NCI-H226 (cell line): ENCODE results near the gene PCNX2.

ENCODE experiments used
- DNase-seq: peaks from one replicate; pipeline ENCODE4 v3.0.0-alpha.2; 2015

PCNX2 gene

GRCh38 chr1:233055879-233056641, 239.5 kb downstream of the PCNX2 start:
- DNase-seq = no peak

GRCh38 chr1:233045588-233045987, 249.9 kb downstream of the PCNX2 start:
- no peak for DNase-seq

GRCh38 chr1:233042834-233043233, 252.7 kb downstream of the PCNX2 start:
- no peak for DNase-seq

- no peak for DNase-seq
These were observed 255.0 kb downstream of the PCNX2 start for GRCh38 chr1:233040494-233040893.

GRCh38 chr1:233038581-233038980, 256.9 kb downstream of the PCNX2 start:
- DNase-seq = no peak

GRCh38 chr1:233037843-233038242, 257.7 kb downstream of the PCNX2 start:
- no peak for DNase-seq

GRCh38 chr1:233034836-233035235, 260.7 kb downstream of the PCNX2 start:
- DNase-seq = no peak

- DNase-seq = no peak
These were observed 262.2 kb downstream of the PCNX2 start for GRCh38 chr1:233033361-233033760.

- DNase-seq = no peak
These were observed 262.6 kb downstream of the PCNX2 start for GRCh38 chr1:233032916-233033315.

- no peak for DNase-seq
These were observed 264.0 kb downstream of the PCNX2 start for GRCh38 chr1:233031521-233031920.

GRCh38 chr1:233027046-233027445, 268.5 kb downstream of the PCNX2 start:
- DNase-seq = no peak

- DNase-seq = no peak
These were observed 270.0 kb downstream of the PCNX2 start for GRCh38 chr1:233025567-233025966.

GRCh38 chr1:233025157-233025556, 270.4 kb downstream of the PCNX2 start:
- DNase-seq = no peak

- no peak for DNase-seq
These were observed 271.3 kb downstream of the PCNX2 start for GRCh38 chr1:233024199-233024598.

GRCh38 chr1:233022246-233022645, 273.3 kb downstream of the PCNX2 start:
- DNase-seq = no peak

GRCh38 chr1:233020426-233020825, 275.1 kb downstream of the PCNX2 start:
- no peak for DNase-seq

GRCh38 chr1:233019778-233020325, 275.7 kb downstream of the PCNX2 start:
- DNase-seq = no peak

GRCh38 chr1:233019083-233019482, 276.4 kb downstream of the PCNX2 start:
- no peak for DNase-seq

GRCh38 chr1:233016798-233017197, 278.7 kb downstream of the PCNX2 start:
- no peak for DNase-seq

GRCh38 chr1:233015965-233016364, 279.6 kb downstream of the PCNX2 start:
- DNase-seq = no peak

GRCh38 chr1:233012021-233012420, 283.5 kb downstream of the PCNX2 start:
- no peak for DNase-seq

- DNase-seq = no peak
These were observed 285.4 kb downstream of the PCNX2 start for GRCh38 chr1:233010146-233010545.

GRCh38 chr1:233006541-233006973, 289.0 kb downstream of the PCNX2 start:
- no peak for DNase-seq

GRCh38 chr1:233006108-233006507, 289.4 kb downstream of the PCNX2 start:
- DNase-seq = no peak

- no peak for DNase-seq
These were observed 289.8 kb downstream of the PCNX2 start for GRCh38 chr1:233005703-233006102.
